WTC11 (cell line): ENCODE measurements around the gene PDLIM4. TPM values are rescaled to one million over a fixed set of nuclear protein-coding genes. Genes with fewer than 3 reads are reported as not detected.
A peak's percentile ranks its signal among the peaks of the same experiment; 100 is the strongest.

Experiments used
- AR ChIP-seq: fragments of 250-450 bp; sonication (Bioruptor Pico); IDR thresholded peaks from 2 replicates; pipeline ENCODE4 v1.9.0; 2021; ENCODE audit warnings: mild to moderate bottlenecking
- ATF3 ChIP-seq: sonication (generic); formaldehyde crosslinking; conservative IDR thresholded peaks from 2 replicates; pipeline ENCODE4 v1.8.1; 2022; ENCODE audit warnings: mild to moderate bottlenecking, missing genetic modification reagents
- ELF4 ChIP-seq: sonication (generic); formaldehyde crosslinking; IDR thresholded peaks from 2 replicates; pipeline ENCODE4 v1.8.1; 2022; ENCODE audit warnings: low read depth, mild to moderate bottlenecking, moderate library complexity, missing genetic modification reagents
- EMX1 ChIP-seq: fragments of 250-450 bp; sonication (Bioruptor Pico); IDR thresholded peaks from 2 replicates; pipeline ENCODE4 v1.8.0; 2021; ENCODE audit warnings: mild to moderate bottlenecking
- FOXK1 ChIP-seq: sonication (generic); formaldehyde crosslinking; IDR thresholded peaks from 2 replicates; pipeline ENCODE4 v1.8.0; 2022; ENCODE audit warnings: mild to moderate bottlenecking, moderate library complexity, missing genetic modification reagents
- FOXP1 ChIP-seq: sonication (generic); formaldehyde crosslinking; IDR thresholded peaks from 2 replicates; pipeline ENCODE4 v1.8.0; 2022; ENCODE audit warnings: missing genetic modification reagents, mild to moderate bottlenecking, moderate library complexity, borderline replicate concordance
- GABPB1 ChIP-seq: sonication (generic); formaldehyde crosslinking; IDR thresholded peaks from 2 replicates; pipeline ENCODE4 v1.8.1; 2023; ENCODE audit warnings: mild to moderate bottlenecking, missing genetic modification reagents
- JAZF1 ChIP-seq: fragments of 250-450 bp; sonication (Bioruptor Pico); IDR thresholded peaks from 2 replicates; pipeline ENCODE4 v1.9.0; 2021; ENCODE audit warnings: moderate library complexity, mild to moderate bottlenecking, inconsistent platforms
- MLX ChIP-seq: sonication (generic); formaldehyde crosslinking; IDR thresholded peaks from 2 replicates; pipeline ENCODE4 v1.8.1; 2023; ENCODE audit warnings: mild to moderate bottlenecking, missing genetic modification reagents, moderate library complexity
- MXD4 ChIP-seq: fragments of 250-450 bp; sonication (Bioruptor Pico); IDR thresholded peaks from 2 replicates; pipeline ENCODE4 v1.8.0; 2021; ENCODE audit warnings: mild to moderate bottlenecking, moderate library complexity, borderline replicate concordance
- NFE2L1 ChIP-seq: sonication (generic); formaldehyde crosslinking; IDR thresholded peaks from 2 replicates; pipeline ENCODE4 v1.8.1; 2023; ENCODE audit warnings: missing genetic modification reagents
- SP1 ChIP-seq: sonication (generic); formaldehyde crosslinking; conservative IDR thresholded peaks from 2 replicates; pipeline ENCODE4 v1.8.1; 2022; ENCODE audit warnings: missing genetic modification reagents
- ZMAT4 ChIP-seq: fragments of 250-450 bp; sonication (Bioruptor Pico); IDR thresholded peaks from 2 replicates; pipeline ENCODE4 v1.9.0; 2021; ENCODE audit warnings: mild to moderate bottlenecking
- ZNF138 ChIP-seq: sonication (generic); formaldehyde crosslinking; conservative IDR thresholded peaks from 2 replicates; pipeline ENCODE4 v1.8.1; 2022; ENCODE audit warnings: mild to moderate bottlenecking, moderate library complexity, missing genetic modification reagents
- ZNF219 ChIP-seq: sonication (generic); formaldehyde crosslinking; IDR thresholded peaks from 2 replicates; pipeline ENCODE4 v1.8.0; 2023; ENCODE audit warnings: missing genetic modification reagents, mild to moderate bottlenecking, borderline replicate concordance
- ZNF396 ChIP-seq: fragments of 250-450 bp; sonication (Bioruptor Pico); IDR thresholded peaks from 2 replicates; pipeline ENCODE4 v1.8.0; 2021; ENCODE audit warnings: mild to moderate bottlenecking, moderate library complexity, borderline replicate concordance
- ZNF416 ChIP-seq: fragments of 250-450 bp; sonication (Bioruptor Pico); IDR thresholded peaks from 2 replicates; pipeline ENCODE4 v1.9.0; 2021; ENCODE audit warnings: mild to moderate bottlenecking, inconsistent platforms
- ZNF425 ChIP-seq: fragments of 250-450 bp; sonication (Bioruptor Pico); conservative IDR thresholded peaks from 2 replicates; pipeline ENCODE4 v1.9.0; 2021; ENCODE audit warnings: mild to moderate bottlenecking
- total RNA-seq: library from RNA; stranded (reverse); gene quantifications from 3 replicates; pipeline ENCODE4 v1.2.3, GENCODE V29; 2021
- TF ChIP-seq, protein P1 (sequence below): sonication (generic); formaldehyde crosslinking; IDR thresholded peaks from 2 replicates; pipeline ENCODE4 v1.8.0; 2022; ENCODE audit warnings: mild to moderate bottlenecking, missing genetic modification reagents
- TF ChIP-seq, protein P2 (sequence below): sonication (generic); formaldehyde crosslinking; IDR thresholded peaks from 2 replicates; pipeline ENCODE4 v1.8.1; 2023; ENCODE audit warnings: mild to moderate bottlenecking, missing genetic modification reagents
- TF ChIP-seq, protein P3 (sequence below): fragments of 250-450 bp; sonication (Bioruptor Pico); IDR thresholded peaks from 2 replicates; pipeline ENCODE4 v1.9.0; 2021; ENCODE audit warnings: moderate library complexity, mild to moderate bottlenecking, inconsistent platforms, borderline replicate concordance
- TF ChIP-seq, protein P4 (sequence below): sonication (generic); formaldehyde crosslinking; IDR thresholded peaks from 2 replicates; pipeline ENCODE4 v1.8.0; 2022; ENCODE audit warnings: mild to moderate bottlenecking, missing genetic modification reagents
- TF ChIP-seq, protein P5 (sequence below): fragments of 200-600 bp; IDR thresholded peaks from 2 replicates; pipeline ENCODE4 v1.8.0; 2022; ENCODE audit warnings: antibody characterized with exemption

The PDLIM4 gene
- total RNA-seq, 1 experiment from 2014 or later, result 11.4 TPM

DNA sequence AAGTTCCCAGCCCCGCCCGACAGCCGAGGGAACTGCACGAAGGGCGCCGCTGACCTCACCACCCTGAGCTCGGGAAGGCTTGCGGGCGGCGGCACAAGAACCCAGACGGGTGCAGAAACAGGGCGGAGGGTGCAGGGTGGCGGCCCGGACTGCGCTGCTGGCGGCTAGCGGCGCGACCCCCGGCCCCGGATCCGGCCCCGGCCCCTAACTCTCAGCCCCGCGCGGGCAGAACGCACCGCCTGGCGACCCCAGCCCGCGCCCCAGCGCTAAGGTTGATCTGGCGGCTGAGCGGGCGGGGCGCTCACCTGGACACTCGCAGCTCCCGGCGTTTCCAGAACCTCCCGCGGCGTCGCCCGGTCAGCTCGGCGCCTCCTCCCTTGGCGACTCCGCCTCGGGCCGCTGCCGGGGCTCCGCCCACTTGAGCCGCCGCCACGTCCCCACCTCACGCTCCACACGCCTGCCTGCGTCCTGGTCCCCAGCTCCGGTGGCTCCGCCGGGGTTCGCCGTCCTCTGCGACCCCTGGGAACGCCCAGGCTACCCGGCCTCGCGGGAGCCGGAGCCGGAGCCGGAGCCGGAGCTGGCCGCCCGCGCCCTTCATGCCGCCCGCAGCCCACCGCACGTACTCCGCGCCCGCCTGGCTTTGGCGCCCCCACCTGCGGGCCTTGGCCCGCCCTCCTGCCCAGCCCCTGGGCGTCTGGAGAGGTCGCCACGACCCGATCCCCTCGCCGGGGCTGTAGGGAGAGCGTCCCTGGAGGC lies 29.8 kb upstream of the PDLIM4 start, which contains the start of gene P4HA2 (continued):
- TF ChIP-seq FOXP1 (CRISPR knock-in tag) (0 out of 2 replicates have a peak, but pooled peaks have one; percentile 45), AR (CRISPR knock-in tag) (no peak), MLX (no peak), ZNF425 (CRISPR knock-in tag) (no peak), MXD4 (no peak), ELF4 (CRISPR knock-in tag) (peak; percentile 79; the same call in 1 of the 2 replicates), JAZF1 (CRISPR knock-in tag) (no peak), ZNF138 (0 out of 2 replicates have a peak, but pooled peaks have one; percentile 80), GABPB1 (CRISPR knock-in tag) (0 out of 2 replicates have a peak, but pooled peaks have one; percentile 23), ZMAT4 (CRISPR knock-in tag) (no peak), ZNF219 (CRISPR knock-in tag) (no peak), ZNF416 (CRISPR knock-in tag) (no peak), SP1 (CRISPR knock-in tag) (peak; percentile 70), FOXK1 (CRISPR knock-in tag) (0 out of 2 replicates have a peak, but pooled peaks have one; percentile 11), ATF3 (CRISPR knock-in tag) (no peak), ZNF396 (no peak), NFE2L1 (CRISPR knock-in tag) (0 out of 2 replicates have a peak, but pooled peaks have one; percentile 7), EMX1 (no peak)
- TF ChIP-seq, protein P1, sequence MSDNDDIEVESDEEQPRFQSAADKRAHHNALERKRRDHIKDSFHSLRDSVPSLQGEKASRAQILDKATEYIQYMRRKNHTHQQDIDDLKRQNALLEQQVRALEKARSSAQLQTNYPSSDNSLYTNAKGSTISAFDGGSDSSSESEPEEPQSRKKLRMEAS (CRISPR knock-in tag), result no peak; the same call in 1 of the 2 replicates
- TF ChIP-seq, protein P2, sequence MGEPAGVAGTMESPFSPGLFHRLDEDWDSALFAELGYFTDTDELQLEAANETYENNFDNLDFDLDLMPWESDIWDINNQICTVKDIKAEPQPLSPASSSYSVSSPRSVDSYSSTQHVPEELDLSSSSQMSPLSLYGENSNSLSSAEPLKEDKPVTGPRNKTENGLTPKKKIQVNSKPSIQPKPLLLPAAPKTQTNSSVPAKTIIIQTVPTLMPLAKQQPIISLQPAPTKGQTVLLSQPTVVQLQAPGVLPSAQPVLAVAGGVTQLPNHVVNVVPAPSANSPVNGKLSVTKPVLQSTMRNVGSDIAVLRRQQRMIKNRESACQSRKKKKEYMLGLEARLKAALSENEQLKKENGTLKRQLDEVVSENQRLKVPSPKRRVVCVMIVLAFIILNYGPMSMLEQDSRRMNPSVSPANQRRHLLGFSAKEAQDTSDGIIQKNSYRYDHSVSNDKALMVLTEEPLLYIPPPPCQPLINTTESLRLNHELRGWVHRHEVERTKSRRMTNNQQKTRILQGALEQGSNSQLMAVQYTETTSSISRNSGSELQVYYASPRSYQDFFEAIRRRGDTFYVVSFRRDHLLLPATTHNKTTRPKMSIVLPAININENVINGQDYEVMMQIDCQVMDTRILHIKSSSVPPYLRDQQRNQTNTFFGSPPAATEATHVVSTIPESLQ (CRISPR knock-in tag), result no peak
- TF ChIP-seq, protein P3, sequence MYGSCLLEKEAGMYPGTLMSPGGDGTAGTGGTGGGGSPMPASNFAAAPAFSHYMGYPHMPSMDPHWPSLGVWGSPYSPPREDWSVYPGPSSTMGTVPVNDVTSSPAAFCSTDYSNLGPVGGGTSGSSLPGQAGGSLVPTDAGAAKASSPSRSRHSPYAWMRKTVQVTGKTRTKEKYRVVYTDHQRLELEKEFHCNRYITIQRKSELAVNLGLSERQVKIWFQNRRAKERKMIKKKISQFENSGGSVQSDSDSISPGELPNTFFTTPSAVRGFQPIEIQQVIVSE, result no peak
- TF ChIP-seq, protein P4, sequence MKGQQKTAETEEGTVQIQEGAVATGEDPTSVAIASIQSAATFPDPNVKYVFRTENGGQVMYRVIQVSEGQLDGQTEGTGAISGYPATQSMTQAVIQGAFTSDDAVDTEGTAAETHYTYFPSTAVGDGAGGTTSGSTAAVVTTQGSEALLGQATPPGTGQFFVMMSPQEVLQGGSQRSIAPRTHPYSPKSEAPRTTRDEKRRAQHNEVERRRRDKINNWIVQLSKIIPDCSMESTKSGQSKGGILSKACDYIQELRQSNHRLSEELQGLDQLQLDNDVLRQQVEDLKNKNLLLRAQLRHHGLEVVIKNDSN (CRISPR knock-in tag), result no peak
- TF ChIP-seq, protein P5, sequence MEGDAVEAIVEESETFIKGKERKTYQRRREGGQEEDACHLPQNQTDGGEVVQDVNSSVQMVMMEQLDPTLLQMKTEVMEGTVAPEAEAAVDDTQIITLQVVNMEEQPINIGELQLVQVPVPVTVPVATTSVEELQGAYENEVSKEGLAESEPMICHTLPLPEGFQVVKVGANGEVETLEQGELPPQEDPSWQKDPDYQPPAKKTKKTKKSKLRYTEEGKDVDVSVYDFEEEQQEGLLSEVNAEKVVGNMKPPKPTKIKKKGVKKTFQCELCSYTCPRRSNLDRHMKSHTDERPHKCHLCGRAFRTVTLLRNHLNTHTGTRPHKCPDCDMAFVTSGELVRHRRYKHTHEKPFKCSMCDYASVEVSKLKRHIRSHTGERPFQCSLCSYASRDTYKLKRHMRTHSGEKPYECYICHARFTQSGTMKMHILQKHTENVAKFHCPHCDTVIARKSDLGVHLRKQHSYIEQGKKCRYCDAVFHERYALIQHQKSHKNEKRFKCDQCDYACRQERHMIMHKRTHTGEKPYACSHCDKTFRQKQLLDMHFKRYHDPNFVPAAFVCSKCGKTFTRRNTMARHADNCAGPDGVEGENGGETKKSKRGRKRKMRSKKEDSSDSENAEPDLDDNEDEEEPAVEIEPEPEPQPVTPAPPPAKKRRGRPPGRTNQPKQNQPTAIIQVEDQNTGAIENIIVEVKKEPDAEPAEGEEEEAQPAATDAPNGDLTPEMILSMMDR, result no peak
